WTC11 (cell line): ENCODE measurements around the gene DGLUCY. TPM values are rescaled to one million over a fixed set of nuclear protein-coding genes. Genes with fewer than 3 reads are reported as not detected.

ENCODE experiments used
- ATAC-seq: fragments of 200-7000 bp; cut with Tn5 transposase; 2 replicates; pipeline ENCODE4 v1.10.0; 2021; ENCODE audit warnings: mild to moderate bottlenecking, moderate library complexity
- CTCF ChIA-PET: fragments of 300-600 bp; sonication (Branson Sonifier 250); formaldehyde crosslinking; loops from one replicate; lab custom pipeline; 2021; ENCODE audit warnings: antibody characterized with exemption; lab: Charles Lee
- POLR2A ChIA-PET: fragments of 350-600 bp; sonication (Branson Sonifier 250); formaldehyde crosslinking; loops from one replicate; lab custom pipeline; 2021; ENCODE audit warnings: antibody characterized with exemption; lab: Charles Lee
- DNase-seq: peaks from one replicate; pipeline ENCODE4 v3.0.0; 2021; ENCODE audit warnings: low spot score
- H3K27ac Mint-ChIP-seq: 2 replicates; pipeline ENCODE4 v1.8.0; 2021; ENCODE audit warnings: mixed read lengths
- H3K27me3 Mint-ChIP-seq: 2 replicates; pipeline ENCODE4 v1.8.0; 2021; ENCODE audit warnings: low read depth, mild to moderate bottlenecking, moderate library complexity, mixed read lengths
- H3K36me3 Mint-ChIP-seq: 2 replicates; pipeline ENCODE4 v1.8.0; 2021; ENCODE audit warnings: mixed read lengths
- H3K4me1 Mint-ChIP-seq: 2 replicates; pipeline ENCODE4 v1.8.0; 2022; ENCODE audit warnings: mixed read lengths
- H3K4me3 Mint-ChIP-seq: 2 replicates; pipeline ENCODE4 v1.8.0; 2021; ENCODE audit warnings: mild to moderate bottlenecking, moderate library complexity, mixed read lengths
- H3K9me3 Mint-ChIP-seq: 2 replicates; pipeline ENCODE4 v1.8.0; 2021; ENCODE audit warnings: mixed read lengths
- AFF4 ChIP-seq: sonication (generic); formaldehyde crosslinking; IDR thresholded peaks from 2 replicates; pipeline ENCODE4 v1.8.1; 2023; ENCODE audit warnings: mild to moderate bottlenecking, missing genetic modification reagents, borderline replicate concordance
- ATF6 ChIP-seq: sonication (generic); formaldehyde crosslinking; IDR thresholded peaks from 2 replicates; pipeline ENCODE4 v1.8.1; 2023; ENCODE audit warnings: mild to moderate bottlenecking, missing genetic modification reagents
- CREB1 ChIP-seq: sonication (generic); formaldehyde crosslinking; IDR thresholded peaks from 2 replicates; pipeline ENCODE4 v1.8.0; 2023; ENCODE audit warnings: mild to moderate bottlenecking, missing genetic modification reagents
- CTCF ChIP-seq: fragments of 200-600 bp; IDR thresholded peaks from 2 replicates; pipeline ENCODE4 v1.8.0; 2022; ENCODE audit warnings: antibody characterized with exemption
- E2F5 ChIP-seq: sonication (generic); formaldehyde crosslinking; IDR thresholded peaks from 2 replicates; pipeline ENCODE4 v1.8.1; 2022; ENCODE audit warnings: mild to moderate bottlenecking, moderate library complexity, missing genetic modification reagents
- ESRRA ChIP-seq: sonication (generic); formaldehyde crosslinking; IDR thresholded peaks from 2 replicates; pipeline ENCODE4 v1.8.1; 2022; ENCODE audit warnings: mild to moderate bottlenecking, missing genetic modification reagents, borderline replicate concordance
- GABPB1 ChIP-seq: sonication (generic); formaldehyde crosslinking; IDR thresholded peaks from 2 replicates; pipeline ENCODE4 v1.8.1; 2023; ENCODE audit warnings: mild to moderate bottlenecking, missing genetic modification reagents
- GTF2I ChIP-seq: fragments of 250-450 bp; sonication (Bioruptor Pico); conservative IDR thresholded peaks from 2 replicates; pipeline ENCODE4 v1.4.0; 2021; ENCODE audit warnings: mild to moderate bottlenecking
- HMGXB4 ChIP-seq: sonication (generic); formaldehyde crosslinking; IDR thresholded peaks from 2 replicates; pipeline ENCODE4 v1.8.1; 2023; ENCODE audit warnings: mild to moderate bottlenecking, moderate library complexity, missing genetic modification reagents
- IRF1 ChIP-seq: sonication (generic); formaldehyde crosslinking; IDR thresholded peaks from 2 replicates; pipeline ENCODE4 v1.8.0; 2023; ENCODE audit warnings: missing genetic modification reagents
- NFE2L1 ChIP-seq: sonication (generic); formaldehyde crosslinking; IDR thresholded peaks from 2 replicates; pipeline ENCODE4 v1.8.1; 2023; ENCODE audit warnings: missing genetic modification reagents
- NFYB ChIP-seq: sonication (generic); formaldehyde crosslinking; conservative IDR thresholded peaks from 2 replicates; pipeline ENCODE4 v1.8.0; 2022; ENCODE audit warnings: low read depth, missing genetic modification reagents
- NR2C2 ChIP-seq: sonication (generic); formaldehyde crosslinking; IDR thresholded peaks from 2 replicates; pipeline ENCODE4 v1.8.0; 2022; ENCODE audit warnings: mild to moderate bottlenecking, missing genetic modification reagents
- PRRX2 ChIP-seq: fragments of 250-450 bp; sonication (Bioruptor Pico); IDR thresholded peaks from 2 replicates; pipeline ENCODE4 v1.8.0; 2021; ENCODE audit warnings: mild to moderate bottlenecking
- TP53 ChIP-seq: sonication (generic); formaldehyde crosslinking; IDR thresholded peaks from 2 replicates; pipeline ENCODE4 v1.8.1; 2023; ENCODE audit warnings: mild to moderate bottlenecking, missing genetic modification reagents
- ZMAT4 ChIP-seq: fragments of 250-450 bp; sonication (Bioruptor Pico); IDR thresholded peaks from 2 replicates; pipeline ENCODE4 v1.9.0; 2021; ENCODE audit warnings: mild to moderate bottlenecking
- ZNF219 ChIP-seq: sonication (generic); formaldehyde crosslinking; IDR thresholded peaks from 2 replicates; pipeline ENCODE4 v1.8.0; 2023; ENCODE audit warnings: missing genetic modification reagents, mild to moderate bottlenecking, borderline replicate concordance
- total RNA-seq: library from RNA; stranded (reverse); gene quantifications from 3 replicates; pipeline ENCODE4 v1.2.3, GENCODE V29; 2021

DGLUCY gene
- total RNA-seq, 1 experiment from 2014 or later = 35.4 TPM

GRCh38 chr14:91146661-91147060, 32.8 kb downstream of the DGLUCY start (continued):
- TF ChIP-seq PRRX2 (no peak), CTCF (no peak), ZMAT4 (CRISPR knock-in tag) (no peak), ATF6 (no peak), NFYB (CRISPR knock-in tag) (no peak), GTF2I (CRISPR knock-in tag) (no peak), HMGXB4 (CRISPR knock-in tag) (no peak), NR2C2 (no peak), IRF1 (CRISPR knock-in tag) (no peak), E2F5 (CRISPR knock-in tag) (no peak)

- no peaks in the 10 kb centered on the region for H3K4me1 Mint-ChIP-seq
- no peak for ATAC-seq
- POLR2A ChIA-PET = no interaction called here
- H3K9me3 Mint-ChIP-seq = no peaks in the 10 kb centered on the region
- no peaks in the 10 kb centered on the region for H3K27me3 Mint-ChIP-seq
- H3K27ac Mint-ChIP-seq = no peak overlapping the region
- H3K4me3 Mint-ChIP-seq = no peak overlapping the region
- DNase-seq = no peak
- CTCF ChIA-PET = interaction anchor here (0.6 to 1.2 kb wide), 2 partner anchors 24 to 43 kb away, joined by 3 to 6 read pairs; no protein-coding TSS in a partner anchor
- H3K36me3 Mint-ChIP-seq = peaks cover 10% of the 10 kb centered on the region
- TF ChIP-seq GABPB1 (CRISPR knock-in tag) (peak; percentile 46; the same call in 1 of the 2 replicates), CREB1 (CRISPR knock-in tag) (no peak), NFE2L1 (CRISPR knock-in tag) (0 out of 2 replicates have a peak, but pooled peaks have one; percentile 23)
Measured at GRCh38 chr14:91149462-91149861, 35.6 kb downstream of the DGLUCY start.

GRCh38 chr14:91152499-91152898, 38.6 kb downstream of the DGLUCY start:
- DNase-seq = no peak
- H3K36me3 Mint-ChIP-seq = peaks cover 5% of the 10 kb centered on the region
- H3K27ac Mint-ChIP-seq = no peak overlapping the region
- no peaks in the 10 kb centered on the region for H3K9me3 Mint-ChIP-seq
- ATAC-seq = no peak
- H3K4me1 Mint-ChIP-seq = no peaks in the 10 kb centered on the region
- POLR2A ChIA-PET = no interaction called here
- no peak for TF ChIP-seq ZNF219
- no peak for TF ChIP-seq ESRRA (CRISPR knock-in tag)
- no peak for TF ChIP-seq TP53
- no peak for TF ChIP-seq AFF4 (CRISPR knock-in tag)
- no peaks in the 10 kb centered on the region for H3K27me3 Mint-ChIP-seq
- CTCF ChIA-PET = interaction anchor here (0.6 to 1.5 kb wide), 3 partner anchors 13 to 385 kb away, joined by 3 to 4 read pairs (median 3); no protein-coding TSS in a partner anchor
- no peak overlapping the region for H3K4me3 Mint-ChIP-seq
